ENCODE measurements around the gene TNFRSF12A. TPM values are rescaled to one million over a fixed set of nuclear protein-coding genes. Genes with fewer than 3 reads are reported as not detected.
"Not testable (repeated sequence)": the region's sequence is repeated elsewhere in the genome, so short reads cannot be mapped to it uniquely, and the experiment has no call there.

The TNFRSF12A gene
- total RNA-seq, 1 experiment from 2014 or later = 156 TPM

DNA sequence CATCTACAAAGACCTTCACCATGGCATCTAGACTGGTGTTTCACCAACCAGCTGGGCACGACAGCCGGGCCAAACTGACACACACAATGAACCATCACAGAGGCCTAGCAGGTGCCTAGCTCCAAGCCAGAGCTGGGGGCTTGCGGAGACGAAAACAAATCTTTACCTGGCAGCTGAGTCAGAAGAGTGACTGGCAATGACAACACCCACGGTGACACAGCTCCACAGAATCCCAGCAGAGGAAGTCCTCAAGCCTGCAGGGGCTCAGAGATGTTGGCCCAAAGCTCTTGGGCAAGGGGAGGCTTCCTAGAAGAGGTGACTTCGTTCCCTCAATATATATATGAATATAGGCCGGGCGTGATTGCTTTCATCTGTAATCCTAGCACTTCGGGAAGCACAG, 31.3 kb downstream of the TNFRSF12A start:
- H3K4me1 ChIP-seq (ENCODE audit: control insufficient read depth, insufficient read depth, low read length) = no peaks in the 10 kb centered on the region
- TF ChIP-seq TCF7L2 (IDR thresholded peaks at IDR 0.05; ENCODE audit: low read depth, low read length) (no peak), SIN3A (IDR thresholded peaks at IDR 0.05; ENCODE audit: borderline replicate concordance, insufficient read depth, low read depth, low read length) (no peak), POLR2AphosphoS5 (IDR thresholded peaks at IDR 0.05; ENCODE audit: low read depth, low read length) (no peak)
- TF ChIP-seq, protein P1, sequence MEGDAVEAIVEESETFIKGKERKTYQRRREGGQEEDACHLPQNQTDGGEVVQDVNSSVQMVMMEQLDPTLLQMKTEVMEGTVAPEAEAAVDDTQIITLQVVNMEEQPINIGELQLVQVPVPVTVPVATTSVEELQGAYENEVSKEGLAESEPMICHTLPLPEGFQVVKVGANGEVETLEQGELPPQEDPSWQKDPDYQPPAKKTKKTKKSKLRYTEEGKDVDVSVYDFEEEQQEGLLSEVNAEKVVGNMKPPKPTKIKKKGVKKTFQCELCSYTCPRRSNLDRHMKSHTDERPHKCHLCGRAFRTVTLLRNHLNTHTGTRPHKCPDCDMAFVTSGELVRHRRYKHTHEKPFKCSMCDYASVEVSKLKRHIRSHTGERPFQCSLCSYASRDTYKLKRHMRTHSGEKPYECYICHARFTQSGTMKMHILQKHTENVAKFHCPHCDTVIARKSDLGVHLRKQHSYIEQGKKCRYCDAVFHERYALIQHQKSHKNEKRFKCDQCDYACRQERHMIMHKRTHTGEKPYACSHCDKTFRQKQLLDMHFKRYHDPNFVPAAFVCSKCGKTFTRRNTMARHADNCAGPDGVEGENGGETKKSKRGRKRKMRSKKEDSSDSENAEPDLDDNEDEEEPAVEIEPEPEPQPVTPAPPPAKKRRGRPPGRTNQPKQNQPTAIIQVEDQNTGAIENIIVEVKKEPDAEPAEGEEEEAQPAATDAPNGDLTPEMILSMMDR (IDR thresholded peaks at IDR 0.05) = no peak
- TF ChIP-seq, protein P2, sequence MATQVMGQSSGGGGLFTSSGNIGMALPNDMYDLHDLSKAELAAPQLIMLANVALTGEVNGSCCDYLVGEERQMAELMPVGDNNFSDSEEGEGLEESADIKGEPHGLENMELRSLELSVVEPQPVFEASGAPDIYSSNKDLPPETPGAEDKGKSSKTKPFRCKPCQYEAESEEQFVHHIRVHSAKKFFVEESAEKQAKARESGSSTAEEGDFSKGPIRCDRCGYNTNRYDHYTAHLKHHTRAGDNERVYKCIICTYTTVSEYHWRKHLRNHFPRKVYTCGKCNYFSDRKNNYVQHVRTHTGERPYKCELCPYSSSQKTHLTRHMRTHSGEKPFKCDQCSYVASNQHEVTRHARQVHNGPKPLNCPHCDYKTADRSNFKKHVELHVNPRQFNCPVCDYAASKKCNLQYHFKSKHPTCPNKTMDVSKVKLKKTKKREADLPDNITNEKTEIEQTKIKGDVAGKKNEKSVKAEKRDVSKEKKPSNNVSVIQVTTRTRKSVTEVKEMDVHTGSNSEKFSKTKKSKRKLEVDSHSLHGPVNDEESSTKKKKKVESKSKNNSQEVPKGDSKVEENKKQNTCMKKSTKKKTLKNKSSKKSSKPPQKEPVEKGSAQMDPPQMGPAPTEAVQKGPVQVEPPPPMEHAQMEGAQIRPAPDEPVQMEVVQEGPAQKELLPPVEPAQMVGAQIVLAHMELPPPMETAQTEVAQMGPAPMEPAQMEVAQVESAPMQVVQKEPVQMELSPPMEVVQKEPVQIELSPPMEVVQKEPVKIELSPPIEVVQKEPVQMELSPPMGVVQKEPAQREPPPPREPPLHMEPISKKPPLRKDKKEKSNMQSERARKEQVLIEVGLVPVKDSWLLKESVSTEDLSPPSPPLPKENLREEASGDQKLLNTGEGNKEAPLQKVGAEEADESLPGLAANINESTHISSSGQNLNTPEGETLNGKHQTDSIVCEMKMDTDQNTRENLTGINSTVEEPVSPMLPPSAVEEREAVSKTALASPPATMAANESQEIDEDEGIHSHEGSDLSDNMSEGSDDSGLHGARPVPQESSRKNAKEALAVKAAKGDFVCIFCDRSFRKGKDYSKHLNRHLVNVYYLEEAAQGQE (IDR thresholded peaks at IDR 0.05; ENCODE audit: insufficient read depth in 1 of 2, low read depth in 2 of 2, low read length in 1 of 2) = no peak
- no TSS peak for BruUV-seq (replicated peaks)
- H3K9me3 ChIP-seq (ENCODE audit: control insufficient read depth, insufficient read depth, low read depth, low read length) = no peaks in the 10 kb centered on the region
- no peaks in the 10 kb centered on the region for H3K27me3 ChIP-seq (ENCODE audit: control insufficient read depth, insufficient read depth, low read length)
- in situ Hi-C loops (cut with HindIII; ENCODE audit: low pct_unique_long_range_greater_than_20kb, low sequenced_read_pairs) = no loop called here
- intact Hi-C loops (cut with micrococcal nuclease; ENCODE audit: unreplicated experiment) = loop anchor here (10.0 kb wide), 1 partner anchor 73 kb away; no protein-coding TSS in a partner anchor
- H3K27ac ChIP-seq (ENCODE audit: low read length) = no peak overlapping the region
- no peaks in the 10 kb centered on the region for H3K36me3 ChIP-seq (ENCODE audit: control insufficient read depth, insufficient read depth, low read length)
- no peak overlapping the region for H3K4me3 ChIP-seq (ENCODE audit: low read depth in 2 of 2, low read length in 2 of 2)
- ATAC-seq (no peak), DNase-seq (ENCODE audit: low read depth, low spot score) (no peak)
- ChIA-PET POLR2A (no interaction called here), CTCF (no interaction called here)

DNA sequence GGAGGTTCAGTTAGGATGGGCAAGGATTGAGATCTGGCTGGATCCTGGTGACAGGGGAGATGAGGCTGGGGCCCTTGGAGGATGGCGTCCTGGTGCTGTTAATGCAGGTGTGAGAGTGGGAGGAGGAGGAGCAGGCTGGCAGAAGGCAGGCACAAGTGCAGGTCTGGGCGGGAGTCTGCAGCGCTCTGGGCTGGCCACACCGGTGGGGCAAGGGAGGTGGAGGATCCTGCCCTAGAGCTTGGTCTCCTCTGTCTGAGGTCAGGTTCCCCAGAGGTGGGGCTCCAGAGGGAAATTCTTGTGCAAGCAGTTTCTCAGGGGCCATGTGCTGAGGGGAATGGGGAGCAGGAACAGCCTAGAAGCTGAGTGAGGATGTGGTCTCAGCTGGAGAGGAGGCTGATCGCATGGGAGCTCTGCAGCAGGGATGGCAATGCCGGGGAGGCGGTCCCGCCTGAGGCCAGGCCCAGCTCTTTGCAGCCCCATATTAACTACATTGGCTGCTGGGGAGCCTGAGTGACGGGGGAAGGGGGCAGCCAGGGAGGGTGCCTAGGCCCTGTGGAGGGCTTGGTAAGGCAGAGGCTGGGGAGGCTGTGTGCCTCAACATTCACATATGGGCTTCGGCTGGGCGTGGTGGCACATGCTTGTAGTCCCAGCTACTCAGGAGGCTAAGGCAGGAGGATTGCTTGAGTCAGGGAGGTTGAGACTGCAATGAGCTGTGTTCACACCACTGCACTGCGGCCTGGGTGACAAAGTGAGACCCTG, 32.6 kb downstream of the TNFRSF12A start:
- H3K27me3 ChIP-seq (ENCODE audit: control insufficient read depth, insufficient read depth, low read length); POLR2A ChIA-PET; DNase-seq (ENCODE audit: low read depth, low spot score); in situ Hi-C loops (cut with HindIII; ENCODE audit: low pct_unique_long_range_greater_than_20kb, low sequenced_read_pairs); H3K4me3 ChIP-seq (ENCODE audit: low read depth in 2 of 2, low read length in 2 of 2); BruUV-seq (replicated peaks); H3K4me1 ChIP-seq (ENCODE audit: control insufficient read depth, insufficient read depth, low read length); H3K36me3 ChIP-seq (ENCODE audit: control insufficient read depth, insufficient read depth, low read length); H3K9me3 ChIP-seq (ENCODE audit: control insufficient read depth, insufficient read depth, low read depth, low read length); ATAC-seq; H3K27ac ChIP-seq (ENCODE audit: low read length): not testable (repeated sequence)
- intact Hi-C loops (cut with micrococcal nuclease; ENCODE audit: unreplicated experiment) = loop anchor here (10.0 kb wide), 1 partner anchor 72 kb away; no protein-coding TSS in a partner anchor
- CTCF ChIA-PET = interaction anchor here (0.9 kb wide), 1 partner anchor 135 kb away, joined by 4 read pairs; no protein-coding TSS in a partner anchor

DNA sequence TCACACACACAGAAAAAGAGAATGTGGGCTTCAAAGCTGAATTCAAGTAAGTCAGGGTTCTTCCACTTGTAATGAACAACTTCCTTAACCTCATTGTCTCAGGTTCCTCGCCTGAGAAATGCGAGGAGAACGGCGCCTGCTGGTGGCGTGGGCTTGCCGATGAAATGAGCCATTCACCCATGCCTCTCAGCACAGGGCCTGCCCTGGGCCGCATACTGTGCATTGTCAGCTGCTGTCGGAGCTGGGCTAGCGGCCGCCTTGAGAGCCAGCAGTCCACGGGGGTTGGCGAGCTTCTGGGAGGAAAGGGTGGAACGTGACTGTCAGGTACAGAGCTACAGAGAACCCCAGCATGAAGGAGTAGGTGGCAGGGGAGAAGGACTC, 33.2 kb downstream of the TNFRSF12A start:
- BruUV-seq (replicated peaks); DNase-seq (ENCODE audit: low read depth, low spot score); H3K4me1 ChIP-seq (ENCODE audit: control insufficient read depth, insufficient read depth, low read length); H3K4me3 ChIP-seq (ENCODE audit: low read depth in 2 of 2, low read length in 2 of 2); H3K36me3 ChIP-seq (ENCODE audit: control insufficient read depth, insufficient read depth, low read length); POLR2A ChIA-PET; in situ Hi-C loops (cut with HindIII; ENCODE audit: low pct_unique_long_range_greater_than_20kb, low sequenced_read_pairs); H3K27ac ChIP-seq (ENCODE audit: low read length); H3K9me3 ChIP-seq (ENCODE audit: control insufficient read depth, insufficient read depth, low read depth, low read length); CTCF ChIA-PET; H3K27me3 ChIP-seq (ENCODE audit: control insufficient read depth, insufficient read depth, low read length); ATAC-seq: not testable (repeated sequence)
- intact Hi-C loops (cut with micrococcal nuclease; ENCODE audit: unreplicated experiment) = loop anchor here (10.0 kb wide), 1 partner anchor 71 kb away; no protein-coding TSS in a partner anchor
